ENCODE data around the gene HOXA11. TPM values are rescaled to one million over a fixed set of nuclear protein-coding genes. Genes with fewer than 3 reads are reported as not detected.

HOXA11 gene
- total and polyA plus RNA-seq, 4 donors = 0.13 to 0.81 TPM; not detected in 2

- Histone ChIP-seq H3K27ac (ENCODE audit: low read depth in 1 of 2, low read length in 2 of 2) (no peak overlapping the region), H3K36me3 (ENCODE audit: control insufficient read depth in 1 of 2, insufficient read depth in 2 of 2, low read length in 1 of 2) (no peaks in the 10 kb centered on the region), H3K4me3 (ENCODE audit: low read length in 2 of 2) (no peak overlapping the region), H3K4me1 (ENCODE audit: control insufficient read depth in 1 of 2, insufficient read depth in 2 of 2, low read length in 2 of 2) (no peaks in the 10 kb centered on the region), H3K9me3 (ENCODE audit: control insufficient read depth, low read length) (no peaks in the 10 kb centered on the region), H3K27me3 (ENCODE audit: control insufficient read depth in 1 of 2, insufficient read depth in 2 of 2, low read length in 1 of 2) (peaks cover 0 to 1% of the 10 kb centered on the region in 2 donors)
- peak; percentile 42 to 84 for DNase-seq
- intact Hi-C loops (cut with DNase I) = loop anchor here in 1 of 2 donors (2.0 to 10.0 kb wide), 2 partner anchors 965 to 1313 kb away; partner anchors contain the start of genes CBX3 and HNRNPA2B1
- no peak for ATAC-seq (ENCODE audit: low FRiP score)
- 19% methylated on average over 28 to 46 of the region's 46 CpGs for WGBS, 2 donors
Observed at GRCh38 chr7:27169658-27170425, 15.2 kb downstream of the HOXA11 start.

GRCh38 chr7:27168265-27168947, 16.6 kb downstream of the HOXA11 start:
- ATAC-seq (ENCODE audit: low FRiP score) (peak; percentile 13), DNase-seq (peak; percentile 45 to 90)
- no peaks in the 10 kb centered on the region for H3K4me1 ChIP-seq (ENCODE audit: control insufficient read depth in 1 of 2, insufficient read depth in 2 of 2, low read length in 2 of 2)
- H3K27ac ChIP-seq (ENCODE audit: low read depth in 1 of 2, low read length in 2 of 2) = no peak overlapping the region
- WGBS, 2 donors = 80 to 84% methylated on average over 25 of the region's 25 CpGs
- no peaks in the 10 kb centered on the region for H3K36me3 ChIP-seq (ENCODE audit: control insufficient read depth in 1 of 2, insufficient read depth in 2 of 2, low read length in 1 of 2)
- H3K4me3 ChIP-seq (ENCODE audit: low read length in 2 of 2) = no peak overlapping the region
- peaks cover 0 to 1% of the 10 kb centered on the region in 2 donors for H3K27me3 ChIP-seq (ENCODE audit: control insufficient read depth in 1 of 2, insufficient read depth in 2 of 2, low read length in 1 of 2)
- intact Hi-C loops (cut with DNase I) = loop anchor here in 1 of 2 donors (2.0 to 10.0 kb wide), 2 partner anchors 964 to 1312 kb away; partner anchors contain the start of genes CBX3 and HNRNPA2B1
- no peaks in the 10 kb centered on the region for H3K9me3 ChIP-seq (ENCODE audit: control insufficient read depth, low read length)

DNA sequence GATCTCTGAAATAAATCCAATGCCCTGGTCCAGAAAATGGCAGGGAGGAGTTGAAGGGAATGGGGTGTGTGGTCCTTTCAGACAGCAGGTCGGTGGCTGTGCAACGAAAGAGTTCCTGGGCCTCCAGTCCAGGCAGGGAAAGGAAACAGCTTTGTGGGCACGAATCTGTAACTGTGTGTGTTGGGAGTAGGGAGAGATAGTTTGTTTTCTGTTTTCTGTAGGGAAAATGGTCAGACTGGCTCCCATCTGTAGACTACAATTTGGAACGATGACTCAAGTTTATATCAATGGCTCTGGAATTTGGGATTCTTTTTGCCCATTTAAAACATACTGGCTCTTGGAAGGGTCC, 17.1 kb downstream of the HOXA11 start:
- Histone ChIP-seq H3K9me3 (ENCODE audit: control insufficient read depth, low read length) (no peaks in the 10 kb centered on the region), H3K4me3 (ENCODE audit: low read length in 2 of 2) (no peak overlapping the region), H3K4me1 (ENCODE audit: control insufficient read depth in 1 of 2, insufficient read depth in 2 of 2, low read length in 2 of 2) (no peaks in the 10 kb centered on the region), H3K27ac (ENCODE audit: low read depth in 1 of 2, low read length in 2 of 2) (no peak overlapping the region), H3K27me3 (ENCODE audit: control insufficient read depth in 1 of 2, insufficient read depth in 2 of 2, low read length in 1 of 2) (peaks cover 0 to 1% of the 10 kb centered on the region in 2 donors), H3K36me3 (ENCODE audit: control insufficient read depth in 1 of 2, insufficient read depth in 2 of 2, low read length in 1 of 2) (no peaks in the 10 kb centered on the region)
- ATAC-seq (ENCODE audit: low FRiP score) = no peak
- 76 to 91% methylated on average over 4 of the region's 4 CpGs for WGBS, 2 donors
- intact Hi-C loops (cut with DNase I) = loop anchor here in 1 of 2 donors (2.0 to 10.0 kb wide), 2 partner anchors 963 to 1311 kb away; partner anchors contain the start of genes CBX3 and HNRNPA2B1
- DNase-seq = peak; percentile 8 to 50

DNA sequence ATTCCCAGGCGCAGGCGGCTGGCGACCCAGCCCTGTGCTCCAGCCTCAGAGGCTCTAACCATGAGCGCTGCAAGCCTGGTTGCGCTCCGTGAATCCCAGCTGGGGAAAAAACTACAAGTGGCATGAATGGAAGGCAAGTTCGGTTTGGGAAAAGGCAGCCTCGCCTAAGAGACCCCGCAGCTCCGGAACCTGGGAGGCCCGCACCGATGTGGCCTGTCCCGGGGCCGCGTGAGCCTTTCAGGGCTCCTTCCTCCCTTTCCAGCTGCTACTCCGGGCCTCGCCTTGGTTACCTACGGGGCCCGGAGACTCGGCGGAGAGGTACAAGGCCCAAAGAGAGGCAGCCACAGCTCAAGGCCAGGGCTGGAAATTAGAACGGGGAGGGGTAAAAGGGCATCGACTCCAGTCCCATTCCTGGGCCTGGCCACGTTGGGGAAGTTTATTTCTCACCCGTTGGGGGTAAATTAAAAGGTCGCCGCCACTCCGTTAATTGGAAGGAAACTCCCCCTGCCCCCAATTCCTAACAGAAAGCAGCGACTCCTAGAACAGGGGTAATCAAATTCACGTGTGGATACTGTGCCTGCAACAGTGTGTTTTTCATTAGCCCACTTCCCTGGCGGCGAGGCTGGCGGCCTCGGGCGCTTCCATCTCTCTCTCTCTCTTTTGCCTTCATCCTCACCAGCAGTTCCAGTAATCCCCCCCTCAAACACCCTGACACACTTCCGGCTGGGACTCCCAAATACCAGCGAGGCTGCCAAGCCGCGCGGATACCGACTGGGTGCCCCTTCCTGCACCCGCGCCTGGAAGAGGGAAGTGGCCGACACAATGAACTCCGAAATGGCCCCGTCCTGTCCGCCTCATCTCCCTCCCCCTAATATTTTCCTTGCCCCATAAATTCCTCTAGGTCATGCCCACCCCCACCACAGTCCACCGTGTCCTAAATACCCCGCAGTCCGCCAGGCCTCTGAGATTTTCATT, 18.2 kb downstream of the HOXA11 start:
- no peaks in the 10 kb centered on the region for H3K4me1 ChIP-seq (ENCODE audit: control insufficient read depth in 1 of 2, insufficient read depth in 2 of 2, low read length in 2 of 2)
- no peaks in the 10 kb centered on the region for H3K36me3 ChIP-seq (ENCODE audit: control insufficient read depth in 1 of 2, insufficient read depth in 2 of 2, low read length in 1 of 2)
- no peak for ATAC-seq (ENCODE audit: low FRiP score)
- intact Hi-C loops (cut with DNase I) = loop anchor here in 1 of 2 donors (10.0 kb wide), 1 partner anchor 962 kb away; the partner anchor contains the start of genes CBX3 and HNRNPA2B1
- no peak overlapping the region for H3K4me3 ChIP-seq (ENCODE audit: low read length in 2 of 2)
- peak; percentile 47 to 86 for DNase-seq
- 44 to 55% methylated on average over 49 to 50 of the region's 50 CpGs for WGBS, 2 donors
- H3K27me3 ChIP-seq (ENCODE audit: control insufficient read depth in 1 of 2, insufficient read depth in 2 of 2, low read length in 1 of 2) = no peaks in the 10 kb centered on the region
- no peak overlapping the region for H3K27ac ChIP-seq (ENCODE audit: low read depth in 1 of 2, low read length in 2 of 2)
- H3K9me3 ChIP-seq (ENCODE audit: control insufficient read depth, low read length) = no peaks in the 10 kb centered on the region

DNA sequence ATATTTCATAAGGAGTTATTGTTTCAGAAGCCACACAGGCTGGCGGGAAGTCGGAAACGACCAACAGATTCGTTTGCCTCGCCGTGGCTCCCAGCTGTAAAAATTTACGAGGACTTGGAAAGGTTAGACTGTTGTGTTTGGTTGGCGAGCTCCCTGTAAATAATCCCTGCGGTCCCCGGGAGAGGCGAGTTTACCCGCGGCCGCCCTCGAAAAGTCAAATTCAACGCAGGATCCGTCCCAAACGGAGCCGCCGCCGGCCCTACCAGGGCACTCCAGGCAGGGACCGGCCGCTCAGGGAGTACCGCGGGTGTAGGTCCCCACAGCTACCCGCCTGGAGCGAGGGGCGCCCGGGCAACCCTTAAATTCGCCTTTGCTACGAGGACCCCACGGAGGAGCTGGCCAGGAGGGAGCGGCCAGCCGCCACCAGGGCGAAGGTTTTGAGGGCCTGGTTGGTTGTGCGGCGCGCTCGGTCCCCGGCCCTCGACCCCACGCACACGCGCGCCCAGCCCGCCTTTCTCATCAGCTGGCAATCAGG, 19.0 kb downstream of the HOXA11 start:
- ATAC-seq (ENCODE audit: low FRiP score) (peak; percentile 1), DNase-seq (peak; percentile 44 to 78)
- Histone ChIP-seq H3K4me1 (ENCODE audit: control insufficient read depth in 1 of 2, insufficient read depth in 2 of 2, low read length in 2 of 2) (no peaks in the 10 kb centered on the region), H3K27ac (ENCODE audit: low read depth in 1 of 2, low read length in 2 of 2) (no peak overlapping the region), H3K9me3 (ENCODE audit: control insufficient read depth, low read length) (no peaks in the 10 kb centered on the region), H3K27me3 (ENCODE audit: control insufficient read depth in 1 of 2, insufficient read depth in 2 of 2, low read length in 1 of 2) (no peaks in the 10 kb centered on the region), H3K36me3 (ENCODE audit: control insufficient read depth in 1 of 2, insufficient read depth in 2 of 2, low read length in 1 of 2) (no peaks in the 10 kb centered on the region), H3K4me3 (ENCODE audit: low read length in 2 of 2) (no peak overlapping the region)
- 17 to 19% methylated on average over 41 to 46 of the region's 46 CpGs for WGBS, 2 donors
- intact Hi-C loops (cut with DNase I) = loop anchor here in 1 of 2 donors (10.0 kb wide), 1 partner anchor 961 kb away; the partner anchor contains the start of genes CBX3 and HNRNPA2B1

DNA sequence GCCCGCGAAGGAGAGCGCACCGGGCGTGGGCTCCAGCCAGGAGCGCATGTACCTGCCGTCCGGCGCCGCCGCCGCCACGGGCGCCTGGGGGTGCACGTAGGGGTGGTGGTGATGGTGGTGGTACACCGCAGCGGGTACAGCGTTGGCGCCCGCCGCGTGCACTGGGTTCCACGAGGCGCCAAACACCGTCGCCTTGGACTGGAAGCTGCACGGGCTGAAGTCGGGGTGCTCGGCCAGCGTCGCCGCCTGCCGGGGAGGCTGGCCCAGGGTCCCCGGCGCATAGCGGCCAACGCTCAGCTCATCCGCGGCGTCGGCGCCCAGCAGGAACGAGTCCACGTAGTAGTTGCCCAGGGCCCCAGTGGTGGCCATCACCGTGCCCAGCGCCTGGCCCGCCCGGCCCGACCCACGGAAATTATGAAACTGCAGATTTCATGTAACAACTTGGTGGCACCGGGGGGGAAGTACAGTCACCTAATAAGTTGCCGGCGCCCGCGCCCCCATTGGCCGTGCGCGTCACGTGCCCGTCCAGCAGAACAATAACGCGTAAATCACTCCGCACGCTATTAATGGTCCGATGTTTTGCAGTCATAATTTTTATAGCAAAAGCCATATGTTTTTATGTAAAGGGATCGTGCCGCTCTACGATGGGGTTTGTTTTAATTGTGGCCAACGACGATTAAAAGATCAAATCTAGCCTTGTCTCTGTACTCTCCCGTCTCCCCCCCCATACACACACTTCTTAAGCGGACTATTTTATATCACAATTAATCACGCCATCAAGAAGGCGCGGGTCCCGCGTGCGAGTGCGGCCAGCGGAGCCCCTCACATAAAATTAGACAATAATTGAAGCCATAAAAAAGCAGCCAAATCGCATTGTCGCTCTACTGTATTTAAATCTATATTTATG, 19.7 kb downstream of the HOXA11 start, which contains the start of gene HOXA9:
HOXA9 (minus strand) TSS at position 449 of the 907 bp plus-strand sequence; CDS start at position 369, 80 bp downstream.
- Histone ChIP-seq H3K4me3 (ENCODE audit: low read length in 2 of 2) (no peak within 1 kb of the TSS), H3K27ac (ENCODE audit: low read depth in 1 of 2, low read length in 2 of 2) (no peak within 1 kb of the TSS), H3K4me1 (ENCODE audit: control insufficient read depth in 1 of 2, insufficient read depth in 2 of 2, low read length in 2 of 2) (no peaks in the 10 kb centered on the region), H3K9me3 (ENCODE audit: control insufficient read depth, low read length) (no peaks in the 10 kb centered on the region), H3K27me3 (ENCODE audit: control insufficient read depth in 1 of 2, insufficient read depth in 2 of 2, low read length in 1 of 2) (no peaks in the 10 kb centered on the region), H3K36me3 (ENCODE audit: control insufficient read depth in 1 of 2, insufficient read depth in 2 of 2, low read length in 1 of 2) (no peaks in the 10 kb centered on the region)
- ATAC-seq (ENCODE audit: low FRiP score) (peak; percentile 79), DNase-seq (peak; percentile 75 to 96)
- WGBS, 2 donors = 7 to 9% methylated on average over 81 to 82 of the region's 82 CpGs
- intact Hi-C loops (cut with DNase I) = loop anchor here in 1 of 2 donors (10.0 kb wide), 1 partner anchor 961 kb away; the partner anchor contains the start of genes CBX3 and HNRNPA2B1

DNA sequence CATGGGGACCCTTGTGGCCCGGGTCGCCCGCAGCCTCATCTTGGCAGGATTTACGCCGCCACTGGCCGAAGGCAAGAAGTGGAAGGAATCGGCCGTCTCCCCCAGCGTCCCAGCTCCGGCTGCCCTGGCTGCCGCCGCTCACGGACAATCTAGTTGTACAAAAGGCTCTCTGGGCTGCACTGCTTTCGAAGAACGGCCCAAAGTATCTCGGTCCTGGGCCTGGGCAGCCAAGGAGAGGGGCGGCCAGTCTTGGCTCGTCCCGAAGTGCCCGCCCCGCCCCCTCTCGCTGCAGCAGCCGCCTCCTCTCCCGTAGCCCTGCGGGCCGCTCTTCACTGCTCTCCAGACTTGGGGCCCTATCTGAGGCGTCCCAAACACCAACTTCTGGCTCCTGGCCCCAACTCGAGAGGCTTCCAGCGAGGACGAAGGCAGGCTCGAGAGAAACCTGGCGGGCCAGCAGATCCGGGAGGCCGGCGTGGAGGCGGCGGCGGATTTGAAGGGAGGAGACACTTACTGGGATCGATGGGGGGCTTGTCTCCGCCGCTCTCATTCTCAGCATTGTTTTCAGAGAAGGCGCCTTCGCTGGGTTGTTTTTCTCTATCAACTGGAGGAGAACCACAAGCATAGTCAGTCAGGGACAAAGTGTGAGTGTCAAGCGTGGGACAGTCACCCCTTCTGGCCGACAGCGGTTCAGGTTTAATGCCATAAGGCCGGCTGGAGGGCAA, 20.5 kb downstream of the HOXA11 start:
- Histone ChIP-seq H3K36me3 (ENCODE audit: control insufficient read depth in 1 of 2, insufficient read depth in 2 of 2, low read length in 1 of 2) (no peaks in the 10 kb centered on the region), H3K4me1 (ENCODE audit: control insufficient read depth in 1 of 2, insufficient read depth in 2 of 2, low read length in 2 of 2) (no peaks in the 10 kb centered on the region), H3K4me3 (ENCODE audit: low read length in 2 of 2) (no peak overlapping the region), H3K27me3 (ENCODE audit: control insufficient read depth in 1 of 2, insufficient read depth in 2 of 2, low read length in 1 of 2) (no peaks in the 10 kb centered on the region), H3K9me3 (ENCODE audit: control insufficient read depth, low read length) (no peaks in the 10 kb centered on the region), H3K27ac (ENCODE audit: low read depth in 1 of 2, low read length in 2 of 2) (no peak overlapping the region)
- peak; percentile 55 to 89 for DNase-seq
- intact Hi-C loops (cut with DNase I) = loop anchor here (5.0 to 10.0 kb wide), 3 partner anchors 482 to 960 kb away; partner anchors contain the start of genes CBX3 (in 1 of the 2) and HNRNPA2B1 (in 1 of the 2)
- peak; percentile 39 for ATAC-seq (ENCODE audit: low FRiP score)
- WGBS, 2 donors = 36 to 40% methylated on average over 47 of the region's 47 CpGs

All from aorta (tissue), 5 donors.